GM19395 (cell line): Measurements from ENCODE around the gene PRKCH.

ENCODE experiments used
- ATAC-seq: cut with Tn5 transposase; IDR thresholded peaks from one replicate; pipeline ENCODE4 v1.9.1; 2021; ENCODE audit warnings: mild to moderate bottlenecking, moderate library complexity; ENCODE audit not compliant: unreplicated experiment

Gene PRKCH

DNA sequence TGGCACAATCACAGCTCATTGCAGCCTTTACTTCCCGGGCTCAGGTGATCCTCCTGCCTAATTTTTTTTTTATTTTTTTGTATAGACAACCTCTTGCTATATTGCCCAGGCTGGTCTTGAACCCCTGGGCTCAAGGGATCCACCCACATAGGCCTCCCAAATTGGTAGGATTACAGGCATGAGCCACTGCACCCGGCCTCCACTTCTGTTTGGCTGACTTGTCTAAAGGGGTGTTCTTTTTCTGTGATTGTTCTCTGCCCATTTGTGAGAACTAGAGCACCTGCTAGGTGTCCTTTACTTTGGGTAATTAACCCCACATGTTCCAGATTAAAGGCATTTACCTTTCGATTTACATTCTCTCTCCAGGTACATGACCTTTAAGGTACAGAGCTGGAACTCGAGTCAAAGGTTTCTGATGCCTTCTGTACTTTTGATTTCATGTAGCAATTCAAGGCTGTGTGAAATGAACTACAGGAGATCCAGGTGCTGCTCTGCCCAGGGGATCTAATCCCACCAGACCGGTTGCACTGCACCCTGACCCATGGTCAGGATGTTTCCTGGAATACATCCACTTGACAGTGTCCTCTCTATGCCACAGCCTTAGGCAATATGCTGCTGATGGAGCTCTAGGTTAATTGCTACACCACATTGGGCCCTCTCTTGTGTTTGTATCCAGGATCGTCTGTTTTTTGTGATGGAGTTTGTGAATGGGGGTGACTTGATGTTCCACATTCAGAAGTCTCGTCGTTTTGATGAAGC lies 163.6 kb downstream of the PRKCH start:
- no peak for ATAC-seq

DNA sequence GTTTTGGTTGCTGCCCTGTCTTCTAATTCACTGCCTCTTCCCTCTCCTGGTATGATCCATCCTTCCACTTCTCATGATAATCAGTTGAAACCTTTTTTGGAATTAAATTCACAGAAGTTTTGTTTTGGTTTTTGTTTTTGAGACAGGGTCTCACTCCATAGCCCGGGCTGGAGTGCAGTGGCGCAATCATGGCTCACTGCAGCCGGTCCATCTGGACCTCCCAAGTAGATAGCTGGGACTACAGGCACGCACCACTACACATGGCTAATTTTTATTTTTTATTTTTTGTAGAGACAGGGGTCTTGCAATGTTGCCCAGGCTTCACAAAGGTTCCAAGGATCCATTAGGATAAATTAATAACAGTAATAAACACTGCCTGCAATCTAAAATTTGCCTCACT lies 164.3 kb downstream of the PRKCH start:
- no peak for ATAC-seq

DNA sequence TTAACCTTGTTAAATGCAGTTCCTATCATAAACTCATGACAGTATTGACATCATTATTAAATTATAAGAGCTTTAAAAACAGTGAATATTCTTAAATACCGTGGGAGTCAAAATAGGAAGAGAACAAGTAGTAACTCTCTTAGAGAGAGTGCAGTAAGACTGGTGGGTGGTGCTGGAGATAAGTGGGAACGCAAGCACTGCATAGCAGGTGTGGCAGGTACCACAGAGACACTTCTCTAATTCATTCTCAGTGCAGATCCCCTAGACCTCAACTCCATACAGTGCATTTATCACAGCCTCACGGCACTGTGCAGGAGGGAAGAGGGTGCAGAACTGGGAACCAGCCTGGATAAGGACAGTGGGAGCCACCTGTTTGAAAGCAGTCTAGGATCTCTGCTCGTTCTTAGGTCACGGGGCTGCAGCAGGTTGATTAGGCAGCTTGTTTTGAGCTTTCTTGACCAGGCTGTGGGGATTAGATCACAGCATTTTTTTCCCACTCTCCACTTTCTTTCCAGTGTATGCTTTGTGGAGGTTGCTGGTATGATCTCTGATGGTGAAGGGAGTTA lies 165.6 kb downstream of the PRKCH start:
- ATAC-seq: no peak

DNA sequence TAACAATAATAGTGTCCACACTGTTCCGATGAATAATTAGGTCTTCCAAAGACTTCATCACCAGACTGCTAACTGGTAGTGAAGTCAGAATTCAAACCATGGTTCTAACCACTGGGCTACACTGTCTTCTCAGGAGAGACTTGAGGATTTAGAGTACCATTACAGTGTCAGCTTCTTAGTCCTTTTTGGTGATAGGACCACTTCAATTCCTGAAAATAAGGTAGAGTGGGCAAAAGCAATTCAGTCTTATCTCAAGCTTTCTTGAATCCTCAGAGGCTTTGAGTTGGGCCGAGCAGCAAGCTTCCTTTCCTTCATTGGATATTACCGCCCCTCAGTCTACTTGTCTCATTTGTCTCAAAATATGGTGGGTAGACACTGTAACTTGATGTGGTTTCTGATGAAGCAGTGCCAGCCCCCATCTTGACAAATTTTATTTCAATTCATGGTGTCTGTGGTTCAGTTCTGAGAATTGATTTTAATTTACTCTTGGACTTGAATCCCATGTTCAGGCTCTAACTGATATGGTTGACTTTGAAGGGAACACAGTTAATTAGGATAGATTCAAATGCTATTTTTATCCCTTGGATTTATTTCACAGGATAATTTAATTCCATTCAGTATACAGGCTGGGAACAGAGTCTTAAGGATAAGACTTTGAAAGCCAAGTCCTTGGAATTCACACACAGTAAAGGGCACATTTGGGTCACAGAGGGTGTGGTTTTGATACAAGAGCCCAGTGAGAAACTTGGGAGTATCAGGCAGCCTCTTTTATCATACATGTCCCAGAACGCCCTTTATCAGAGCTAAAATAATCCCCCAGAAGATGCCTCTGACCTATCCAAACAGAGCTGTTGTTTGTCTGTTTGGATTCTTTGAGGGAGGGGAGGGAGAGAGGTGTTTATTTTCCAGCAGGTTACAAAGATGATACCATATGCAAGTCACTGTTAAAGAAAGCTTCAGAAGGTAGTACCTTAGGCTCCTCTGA lies 167.3 kb downstream of the PRKCH start:
- ATAC-seq: no peak

DNA sequence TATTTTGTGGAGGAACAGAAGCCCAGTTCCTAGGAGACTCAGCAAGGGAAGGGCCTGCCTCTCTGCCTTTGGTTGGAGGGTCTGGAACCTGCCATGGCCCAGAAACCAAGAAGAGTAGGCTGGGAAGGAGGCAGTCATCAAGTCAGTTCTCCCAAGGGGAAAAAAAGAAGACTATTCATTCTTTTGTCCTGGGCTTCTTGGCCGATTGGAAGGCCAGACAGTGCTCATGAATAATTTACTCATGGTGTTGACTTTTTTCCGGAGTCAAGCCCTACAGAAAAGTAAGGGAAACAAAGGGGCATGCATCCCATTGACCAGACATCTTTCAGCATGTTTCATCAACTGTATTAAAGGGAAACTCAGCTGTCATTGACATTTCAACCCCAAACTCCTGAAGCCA lies 168.1 kb downstream of the PRKCH start:
- ATAC-seq: no peak

DNA sequence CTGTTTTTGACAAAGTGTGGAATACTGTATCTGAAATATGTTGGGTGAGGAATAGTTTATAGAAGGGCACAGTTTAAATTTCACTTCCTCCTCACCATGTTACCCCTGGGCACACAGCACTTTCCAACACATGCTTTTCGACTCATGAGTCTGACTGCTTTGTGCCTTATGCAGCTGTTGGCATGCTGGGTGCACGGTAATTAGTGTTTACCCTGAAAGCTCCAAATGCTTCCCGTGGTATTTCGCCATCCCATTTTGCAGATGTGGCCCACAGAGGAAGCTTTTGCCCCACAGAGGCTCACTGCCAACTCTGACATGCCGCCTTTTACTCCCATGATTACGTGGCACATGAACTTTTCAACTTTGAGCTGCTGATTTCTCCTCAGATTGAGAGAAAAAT lies 168.6 kb downstream of the PRKCH start:
- ATAC-seq: no peak

DNA sequence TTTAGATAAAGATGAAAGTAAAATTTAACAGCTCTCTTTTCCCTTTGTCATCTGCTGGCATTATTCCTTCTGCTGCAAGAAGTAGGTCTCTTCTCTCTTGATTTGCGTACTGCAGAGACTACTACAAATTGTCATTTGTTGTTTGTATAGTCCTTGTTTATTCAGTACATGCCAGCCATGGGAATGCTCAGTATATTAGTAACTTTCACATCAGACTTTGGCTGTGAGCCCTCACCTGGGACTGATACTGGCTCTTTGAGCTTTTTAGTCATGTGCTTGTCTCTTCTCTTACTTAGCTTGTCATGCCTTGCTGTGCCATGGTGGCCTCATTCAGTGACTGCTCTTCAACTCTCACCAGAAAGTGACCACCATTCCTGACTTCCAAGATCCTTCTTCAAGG lies 169.8 kb downstream of the PRKCH start:
- ATAC-seq: no peak

DNA sequence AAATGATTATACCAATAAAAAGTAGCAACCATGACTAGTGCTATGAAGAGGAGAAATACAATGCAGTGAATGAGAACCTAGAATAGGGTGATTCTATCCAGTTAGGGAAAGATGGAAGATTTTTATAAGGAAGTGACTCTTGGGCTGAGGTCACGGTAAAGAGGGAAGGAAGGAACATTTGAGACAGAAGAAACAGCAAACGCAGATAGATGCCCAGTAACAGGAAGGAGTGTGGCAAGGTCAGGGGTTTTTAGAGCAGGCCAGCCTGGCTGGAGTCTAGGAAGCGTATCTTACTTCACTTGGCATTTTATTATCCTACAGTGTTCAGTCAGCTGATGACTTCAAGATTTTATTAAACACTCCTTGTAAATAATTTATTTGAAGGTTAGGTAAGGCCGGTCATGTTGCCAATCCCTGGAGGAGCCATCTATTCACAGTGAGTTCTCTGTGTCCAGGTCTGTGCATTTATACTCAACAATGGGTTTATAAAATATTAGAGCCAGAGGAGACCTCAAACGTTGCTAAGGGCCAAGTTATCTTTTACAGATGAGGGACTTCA lies 170.6 kb downstream of the PRKCH start:
- ATAC-seq: no peak

DNA sequence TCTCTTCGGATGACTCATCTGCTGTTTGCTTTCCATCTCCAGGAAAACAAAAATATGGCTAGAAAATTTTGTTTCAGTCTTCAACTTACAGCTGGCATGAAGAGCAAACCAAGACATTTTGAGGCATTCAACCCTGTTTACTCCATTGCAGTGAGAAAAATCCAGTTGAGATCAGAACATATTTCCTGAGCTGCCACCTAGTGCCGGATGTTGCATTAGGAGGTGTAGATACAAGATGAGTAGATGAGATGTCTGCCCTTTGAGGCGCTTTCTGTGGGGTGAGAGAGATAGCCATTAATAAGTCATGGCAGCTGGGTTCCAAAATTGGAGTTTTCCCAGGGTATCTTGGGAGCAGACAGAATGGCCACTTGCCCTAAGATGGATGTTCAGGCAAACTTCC lies 171.1 kb downstream of the PRKCH start:
- ATAC-seq: no peak

DNA sequence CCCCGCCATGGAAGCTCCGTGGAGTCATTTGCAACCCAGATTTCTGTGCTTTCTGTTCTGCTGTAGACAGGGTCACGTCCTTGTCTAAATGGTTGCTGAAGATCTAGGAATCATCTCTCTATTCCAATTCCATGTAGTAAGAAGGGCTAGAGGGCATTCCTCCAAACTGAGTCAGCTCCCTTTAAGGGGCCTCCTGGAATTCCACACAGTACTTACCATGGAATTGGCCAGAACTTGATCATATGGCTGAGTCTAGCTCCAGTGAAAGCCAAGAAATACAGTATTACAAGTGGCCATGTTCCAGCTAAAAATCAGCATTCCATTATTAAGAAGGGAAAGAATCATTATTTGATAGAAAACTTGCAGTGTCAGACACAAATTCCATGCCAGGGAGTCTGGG lies 171.9 kb downstream of the PRKCH start:
- no peak for ATAC-seq

DNA sequence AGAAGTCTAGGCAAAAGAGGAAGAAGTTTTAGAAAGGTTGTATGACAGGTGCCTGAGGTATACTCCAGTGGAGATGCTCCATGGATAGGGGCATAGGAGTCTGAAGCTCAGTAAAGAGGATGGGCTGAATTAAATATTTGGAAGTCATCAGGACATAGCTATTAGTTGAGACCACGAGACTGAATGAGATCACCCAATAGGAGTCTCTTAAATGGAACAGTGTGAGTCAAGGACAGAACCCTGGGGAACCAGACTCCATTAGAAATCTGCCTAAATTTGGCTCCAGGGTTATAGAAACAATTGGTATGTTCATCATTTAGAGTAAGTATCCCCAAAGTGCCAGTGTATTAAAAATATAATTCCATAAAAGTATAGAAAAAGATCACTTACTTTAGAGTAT lies 172.6 kb downstream of the PRKCH start:
- no peak for ATAC-seq

DNA sequence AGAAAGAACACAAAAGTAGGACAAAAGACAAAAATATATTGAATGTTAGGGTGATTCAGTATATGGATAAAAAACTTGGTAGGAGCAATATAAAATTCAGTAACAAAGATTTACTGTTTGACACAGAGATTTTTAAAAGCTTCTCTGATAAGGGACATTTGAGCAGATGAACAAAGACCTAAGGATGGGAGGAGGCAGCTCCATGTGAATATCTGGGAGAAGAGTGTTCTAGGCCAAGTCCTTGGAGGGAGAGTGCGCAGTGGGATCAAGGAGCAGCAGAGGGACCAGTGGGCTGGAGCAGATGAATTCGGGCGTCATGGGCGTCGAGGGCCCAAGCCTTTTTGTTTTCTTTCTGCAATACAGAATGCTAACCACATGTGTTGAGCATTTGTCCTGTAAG lies 174.4 kb downstream of the PRKCH start:
- ATAC-seq: no peak

DNA sequence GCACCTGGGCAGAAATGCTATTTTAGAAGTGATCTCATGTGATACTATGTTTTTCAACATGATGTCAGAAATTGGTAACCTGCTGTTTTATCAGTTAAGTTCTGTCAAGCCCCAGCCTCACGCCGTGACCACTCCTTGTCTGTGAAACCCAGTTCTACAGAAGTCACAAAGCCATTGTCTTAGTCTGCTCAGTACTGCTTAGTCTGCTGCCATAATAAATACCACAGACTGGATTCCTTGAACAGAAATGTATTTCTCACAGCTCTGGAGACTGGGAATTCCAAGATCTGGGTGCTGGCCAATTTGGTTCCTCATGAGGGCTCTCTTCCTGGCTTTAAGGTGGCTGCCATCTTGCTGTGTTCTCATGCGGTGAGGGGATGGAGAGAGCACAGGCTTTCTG lies 176.9 kb downstream of the PRKCH start:
- ATAC-seq: no peak

DNA sequence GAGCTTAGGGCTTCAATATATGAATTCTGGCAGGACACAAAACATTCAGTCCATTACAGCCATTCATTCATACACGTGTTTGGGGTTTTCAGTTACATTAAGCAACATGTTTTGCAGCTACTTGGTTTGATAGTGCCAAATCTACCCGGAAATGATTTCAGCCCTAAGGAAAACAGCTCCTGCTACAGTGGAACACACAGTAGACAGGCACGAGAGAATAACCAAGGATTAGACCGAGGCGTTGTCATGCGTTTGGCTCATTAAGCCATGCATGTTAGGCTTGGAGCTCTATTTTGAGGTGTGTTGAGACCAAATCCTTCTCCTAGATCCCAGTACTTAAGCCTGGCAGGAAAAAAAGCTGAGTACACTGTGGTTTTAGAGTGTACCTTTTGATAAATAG lies 177.4 kb downstream of the PRKCH start:
- ATAC-seq: no peak

DNA sequence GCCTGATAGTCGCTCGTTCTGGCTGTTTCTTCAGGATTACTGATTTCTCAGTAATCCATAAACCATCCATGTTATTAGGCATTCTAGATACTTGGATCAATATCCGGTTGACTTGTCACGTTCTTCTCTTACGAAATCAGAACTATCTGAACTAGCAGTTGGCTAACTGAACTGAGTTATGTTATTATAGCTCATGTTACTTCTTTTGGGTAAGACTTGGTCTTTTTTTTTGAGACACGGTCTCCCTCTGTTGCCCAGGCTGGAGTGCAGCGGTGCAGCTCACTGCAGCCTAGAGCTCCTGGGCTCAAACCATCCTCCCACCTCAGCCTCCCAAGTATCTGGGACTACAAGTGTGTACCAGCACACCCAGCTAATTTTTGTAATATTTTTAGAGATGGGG lies 178.6 kb downstream of the PRKCH start:
- ATAC-seq: no peak

DNA sequence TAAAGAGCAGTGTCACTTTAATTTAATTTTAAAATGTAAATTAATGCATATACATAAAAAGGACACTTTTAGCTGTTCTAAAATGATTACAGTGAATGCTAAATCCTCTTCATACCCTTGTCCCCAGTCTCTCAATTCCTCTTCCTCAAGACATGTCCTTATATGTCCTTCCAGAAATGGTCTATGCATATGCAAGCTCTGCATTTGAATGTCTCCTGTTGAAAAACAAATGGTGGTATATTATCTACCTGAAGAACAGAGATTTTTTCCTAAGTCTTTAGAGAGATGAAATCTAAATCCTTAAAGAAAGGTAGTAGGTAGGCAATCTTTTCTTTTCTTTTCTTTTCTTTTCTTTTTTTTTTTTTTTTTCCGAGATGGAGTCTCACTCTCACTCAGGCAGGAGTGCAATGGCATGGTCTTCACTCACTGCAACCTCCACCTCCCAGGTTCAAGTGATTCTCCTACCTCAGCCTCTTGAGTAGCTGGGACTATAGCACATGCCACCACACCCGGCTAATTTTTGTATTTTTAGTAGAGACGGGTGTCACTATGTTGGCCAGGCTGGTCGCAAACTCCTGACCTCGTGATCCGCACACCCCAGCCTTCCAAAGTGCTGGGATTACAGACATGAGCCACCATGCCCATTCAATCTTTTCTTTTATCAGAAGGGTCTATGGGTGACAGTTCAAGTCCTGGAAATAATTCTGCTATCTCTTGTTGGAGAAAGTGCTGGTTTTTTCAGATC lies 180.5 kb downstream of the PRKCH start:
- ATAC-seq: no peak

DNA sequence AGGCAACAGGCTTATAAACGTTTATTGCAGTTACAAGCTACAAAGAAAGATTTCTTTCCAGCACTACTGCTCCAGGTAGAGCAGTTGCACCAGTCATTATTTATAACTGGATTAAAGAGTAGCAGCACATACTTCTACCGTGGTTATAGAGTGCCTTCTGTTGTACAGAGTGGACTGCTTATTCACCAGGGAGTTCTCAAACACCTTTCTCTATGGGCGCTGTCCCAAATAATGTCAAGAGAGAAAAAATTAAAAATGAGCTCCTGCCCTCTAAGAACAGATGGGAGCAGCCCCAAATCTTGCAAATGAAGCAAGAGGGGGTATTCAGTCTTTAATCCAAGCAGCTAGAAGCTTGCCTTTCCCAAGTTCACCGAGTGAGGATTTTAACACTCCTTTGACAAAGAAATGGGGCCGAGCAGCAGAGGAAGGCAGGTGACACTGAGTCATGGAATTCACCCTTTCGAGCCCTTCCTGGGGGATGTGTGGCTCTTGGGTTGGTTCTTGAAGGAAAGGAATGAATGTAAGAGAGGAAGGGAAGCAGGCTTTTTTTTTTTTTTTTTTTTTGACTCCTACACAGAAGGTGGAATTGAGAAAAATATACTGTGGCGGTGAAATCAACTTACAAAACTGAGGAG lies 181.2 kb downstream of the PRKCH start:
- peak; percentile 16 for ATAC-seq

DNA sequence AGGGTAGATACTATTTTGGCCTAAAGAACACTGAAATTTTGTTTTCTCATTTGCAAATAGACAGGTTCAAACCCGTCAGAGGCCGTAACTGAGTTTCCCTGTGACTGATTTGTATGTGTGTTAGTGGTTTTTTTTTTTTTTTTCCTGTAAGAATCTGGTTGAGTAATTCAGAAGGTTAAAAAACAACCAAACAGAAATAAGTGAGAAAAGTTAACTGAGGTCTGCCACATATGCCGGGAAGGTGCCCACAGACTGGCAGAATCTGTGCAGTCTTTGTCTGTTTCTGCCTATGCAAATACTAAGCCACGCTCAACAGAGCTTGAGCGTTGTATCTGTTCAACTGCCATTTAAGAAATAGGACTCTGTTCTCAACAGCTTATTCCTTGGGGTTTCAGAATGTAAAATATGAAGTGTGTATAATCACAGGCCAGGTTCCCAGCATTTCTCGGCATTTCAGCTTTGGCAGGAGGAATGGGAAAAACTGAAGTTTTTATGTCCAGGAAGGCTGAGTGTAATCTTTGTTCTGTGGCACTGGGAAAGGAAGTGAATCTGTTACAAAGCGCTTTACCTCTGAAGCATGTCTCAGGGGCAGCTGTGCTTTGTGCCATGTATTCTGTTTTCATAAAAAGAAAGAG lies 181.9 kb downstream of the PRKCH start:
- peak; percentile 86 for ATAC-seq

DNA sequence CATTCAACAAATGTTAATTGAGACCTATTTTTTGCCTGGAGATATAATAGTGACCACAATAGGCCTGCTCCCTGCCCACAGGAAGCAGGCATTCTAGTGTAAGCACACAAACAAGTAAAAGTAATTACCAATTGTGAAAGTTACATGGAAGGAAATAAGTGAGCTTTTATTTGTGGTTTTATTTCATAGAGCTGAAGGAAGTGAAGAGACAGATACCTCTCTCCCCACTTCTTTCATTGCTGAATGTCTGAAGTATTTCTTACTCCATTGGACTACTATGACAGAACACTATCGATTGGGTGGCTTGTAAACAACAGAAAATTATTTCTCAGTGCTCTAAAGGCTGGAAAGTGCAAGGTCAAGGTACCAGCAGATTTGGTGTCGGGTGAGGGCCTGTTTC lies 183.5 kb downstream of the PRKCH start:
- no peak for ATAC-seq
